Activated CD8-positive, alpha-beta memory T cell treated with anti-CD3 and anti-CD28 coated beads, Interleukin-2, amount 50 U/mL, for 48 hours (primary cell): ENCODE data around the gene RNF186.
"Not testable (repeated sequence)": the region's sequence is repeated elsewhere in the genome, so short reads cannot be mapped to it uniquely, and the experiment has no call there.

Experiments
- DNase-seq: peaks from one replicate; pipeline ENCODE4 v3.0.0-alpha.2; 2020

RNF186 gene

DNA sequence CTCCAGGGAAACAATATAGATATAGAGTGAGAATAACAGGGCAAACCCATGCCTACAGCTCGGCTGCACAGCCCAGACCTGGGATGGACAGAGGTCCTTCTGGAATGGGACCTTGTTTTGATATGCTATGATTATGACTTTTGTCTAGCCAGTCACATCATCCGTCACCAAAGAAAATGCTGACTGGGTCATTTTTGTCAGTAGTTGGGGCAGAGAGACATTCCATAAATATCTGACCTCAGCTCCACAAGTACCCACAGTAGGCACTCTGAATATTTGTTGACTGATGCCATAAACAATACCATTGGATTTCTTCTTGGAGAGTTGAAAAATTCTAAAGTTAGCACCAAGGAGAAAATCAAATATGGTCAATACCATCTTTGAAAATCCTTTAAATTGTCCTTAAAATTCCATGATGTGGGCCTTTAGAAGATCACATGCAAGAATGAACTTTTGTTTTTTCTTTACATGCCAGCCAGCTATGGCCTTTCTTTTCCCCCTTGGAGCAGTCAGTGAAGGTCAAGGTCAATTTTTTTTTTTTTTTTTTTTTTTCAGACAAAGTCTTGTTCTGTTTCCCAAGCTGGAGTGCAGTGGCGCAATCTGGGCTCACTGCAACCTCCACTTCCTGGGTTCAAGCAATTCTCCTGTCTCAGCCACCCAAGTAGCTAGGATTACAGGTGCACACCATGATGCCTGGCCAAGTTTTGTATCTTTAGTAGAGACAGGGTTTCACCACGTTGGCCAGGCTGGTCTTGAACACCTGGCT is 22.7 kb downstream of the RNF186 start:
- no peak for DNase-seq

DNA sequence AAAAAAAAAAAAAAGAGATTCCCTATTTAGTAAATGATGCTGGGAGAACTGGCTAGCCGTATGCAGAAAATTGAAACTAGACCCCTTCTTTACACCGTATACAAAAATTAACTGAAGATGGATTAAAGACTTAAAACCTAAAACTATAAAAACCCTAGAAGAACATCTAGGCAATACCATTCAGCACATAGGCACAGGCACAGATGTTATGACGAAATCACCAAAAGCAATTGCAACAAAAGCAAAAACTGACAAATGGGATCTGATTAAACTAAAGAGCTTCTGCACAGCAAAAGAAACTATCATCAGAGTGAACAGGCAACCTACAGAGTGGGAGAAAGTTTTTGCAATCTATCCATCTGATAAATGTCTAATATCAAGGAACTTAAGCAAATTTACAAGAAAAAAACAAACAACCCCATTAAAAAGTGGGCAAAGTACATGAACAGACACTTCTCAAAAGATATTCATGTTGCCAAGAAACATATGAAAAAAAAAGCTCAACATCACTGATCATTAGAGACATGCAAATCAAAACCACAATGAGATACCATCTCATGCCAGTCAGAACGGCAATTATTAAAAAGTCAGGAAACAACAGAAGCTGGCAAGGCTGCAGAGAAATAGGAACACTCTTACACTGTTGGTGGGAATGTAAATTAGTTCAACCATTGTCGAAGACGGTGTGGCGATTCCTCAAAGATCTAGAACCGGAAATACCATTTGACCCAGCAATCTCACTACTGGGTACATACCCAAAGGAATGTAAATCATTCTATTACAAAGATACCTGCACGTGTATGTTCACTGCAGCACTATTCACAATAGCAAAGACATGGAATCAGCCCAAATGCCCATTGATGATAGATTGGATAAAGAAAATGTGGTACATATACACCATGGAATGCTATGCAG is 24.8 kb downstream of the RNF186 start:
- not testable (repeated sequence) for DNase-seq

DNA sequence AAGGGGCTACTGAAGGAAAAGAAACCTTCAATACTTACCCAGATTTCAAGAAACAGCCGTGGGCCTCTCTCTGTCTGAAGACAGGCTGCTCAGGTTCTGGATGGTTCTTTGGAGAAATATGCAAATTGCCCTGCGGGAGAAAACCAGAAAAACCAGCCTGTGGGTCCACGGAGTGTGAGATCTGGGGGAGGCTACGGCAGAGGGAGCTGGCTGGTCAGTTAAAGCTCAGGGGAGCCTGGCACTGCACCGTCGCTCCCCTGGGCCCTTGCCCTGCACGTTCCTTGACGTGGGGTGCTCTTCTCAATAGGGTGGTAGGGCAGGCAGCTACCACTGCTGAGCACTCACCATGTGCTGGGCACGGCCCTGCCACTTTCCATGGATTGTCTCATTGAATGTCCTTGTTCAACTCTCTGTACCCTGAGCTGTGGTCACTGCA is 28.1 kb downstream of the RNF186 start:
- DNase-seq, result no peak

DNA sequence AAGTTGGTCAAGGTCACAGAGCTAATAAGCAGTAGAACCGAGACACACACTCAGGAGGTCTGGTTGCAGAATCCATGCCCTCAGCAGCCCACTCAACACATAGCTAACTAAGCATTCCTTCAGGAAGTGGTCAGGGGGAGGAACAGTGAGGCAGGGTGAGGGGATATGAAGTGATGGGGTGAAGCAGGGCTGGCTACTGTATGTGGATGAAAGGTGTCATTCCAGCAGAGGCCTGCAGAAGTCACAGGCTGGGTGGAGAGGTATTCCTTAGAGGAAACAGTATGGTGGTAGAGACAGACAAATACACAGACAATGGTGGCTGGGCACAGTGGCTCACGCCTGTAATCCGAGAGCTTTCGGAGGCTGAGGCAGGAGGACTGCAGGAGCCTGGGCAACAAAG is 29.4 kb downstream of the RNF186 start:
- no peak for DNase-seq

DNA sequence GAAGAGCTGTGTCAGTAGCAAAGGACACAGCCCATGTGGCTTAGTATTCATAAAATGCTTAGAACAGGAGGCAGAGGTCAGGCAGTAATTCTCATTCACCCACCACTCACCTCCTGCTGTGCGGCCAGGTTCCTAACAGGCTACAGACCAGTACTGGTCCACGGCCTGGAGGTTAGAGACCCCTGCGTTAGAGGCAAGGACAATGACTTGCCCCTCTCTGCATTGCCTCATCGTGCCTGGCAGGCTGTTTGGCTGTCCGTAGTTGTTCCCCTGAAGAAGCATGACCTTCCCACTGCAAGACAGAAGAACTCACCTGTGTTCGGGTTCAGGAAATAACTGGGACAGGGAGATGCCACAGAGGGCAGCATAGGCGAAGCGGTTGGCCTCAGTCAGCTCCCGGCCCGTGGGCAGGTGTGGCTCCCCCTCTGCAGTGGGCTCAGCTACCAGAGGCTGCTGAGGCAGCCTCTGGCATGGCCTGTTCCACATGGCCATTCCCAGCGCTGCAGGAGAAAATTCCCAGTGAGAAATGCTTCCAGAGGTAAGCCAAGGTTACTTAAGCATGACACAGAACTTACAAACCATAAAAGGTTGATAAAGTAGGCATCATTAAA is 34.7 kb downstream of the RNF186 start:
- no peak for DNase-seq

DNA sequence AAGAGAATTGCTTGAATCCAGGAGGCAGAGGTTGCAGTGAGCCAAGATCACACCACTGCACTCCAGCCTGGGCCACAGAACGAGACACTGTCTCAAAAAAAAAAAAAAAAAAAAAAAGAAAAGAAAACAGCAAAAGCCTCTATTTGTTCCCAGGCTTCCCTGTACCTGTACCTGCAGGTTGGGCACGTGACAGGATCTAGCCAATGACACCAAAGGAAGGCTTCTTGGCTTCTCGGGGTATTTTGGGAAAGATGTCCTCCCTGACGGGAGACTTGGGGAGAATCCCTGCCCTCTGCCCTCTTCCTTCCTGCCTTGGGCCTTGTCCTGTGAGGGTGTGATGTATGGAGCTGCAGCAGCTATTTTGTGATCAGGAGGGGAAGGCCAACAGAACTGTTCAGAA is 38.1 kb downstream of the RNF186 start:
- DNase-seq, result no peak

DNA sequence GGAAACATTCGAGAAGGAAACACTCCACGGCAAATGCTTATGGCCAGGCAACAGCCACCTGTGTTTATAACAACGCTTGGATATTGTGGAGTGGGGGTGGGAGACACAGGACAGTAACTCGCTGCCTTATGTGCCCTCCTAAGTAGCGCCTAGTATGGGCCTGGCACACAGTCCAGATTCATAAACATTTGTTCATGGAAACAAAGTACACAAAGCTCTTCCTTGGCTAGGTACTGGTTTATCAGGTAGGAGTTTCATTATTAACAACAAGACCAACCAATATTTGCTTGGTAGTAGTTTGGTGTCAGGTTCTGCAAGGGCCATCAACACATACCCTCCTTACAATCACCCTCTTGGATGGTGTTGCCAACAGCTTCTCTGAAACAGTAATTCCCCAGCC is 38.8 kb downstream of the RNF186 start:
- no peak for DNase-seq

DNA sequence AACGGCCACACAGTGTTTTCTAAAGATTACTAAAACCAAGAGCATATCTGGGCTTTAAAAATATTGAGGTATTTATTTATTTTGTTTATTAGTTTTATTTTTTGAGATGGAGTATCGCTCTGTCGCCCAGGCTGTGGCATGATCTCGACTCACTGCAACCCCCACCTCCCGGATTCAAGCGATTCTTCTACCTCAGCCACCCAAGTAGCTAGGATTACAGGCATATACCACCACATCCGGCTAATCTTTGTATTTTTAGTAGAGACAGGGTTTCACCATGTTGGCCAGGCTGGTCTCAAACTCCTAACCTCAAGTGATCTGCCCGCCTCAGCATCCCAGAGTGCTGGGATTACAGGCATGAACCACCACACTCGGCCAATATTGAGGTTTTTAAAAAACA is 39.3 kb downstream of the RNF186 start:
- no peak for DNase-seq

DNA sequence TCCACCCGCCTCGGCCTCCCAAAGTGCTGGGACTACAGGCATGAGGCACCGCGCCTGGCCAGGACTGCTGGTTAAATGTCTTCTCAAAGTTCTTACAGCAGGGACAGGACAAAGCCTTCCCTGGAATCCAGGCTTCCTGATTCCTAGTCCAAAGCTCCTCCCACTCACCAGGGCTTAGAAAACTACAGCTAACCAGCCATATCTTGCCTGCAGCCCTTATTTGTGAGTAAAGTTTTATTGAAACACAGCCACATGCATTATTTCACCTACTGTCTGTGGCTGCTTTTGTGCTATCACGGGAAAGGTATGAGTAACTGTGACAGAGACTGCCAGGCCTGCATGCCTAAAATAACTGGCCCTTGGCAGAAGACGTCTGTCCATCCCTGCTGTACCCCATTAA is 39.8 kb downstream of the RNF186 start:
- DNase-seq, result no peak

DNA sequence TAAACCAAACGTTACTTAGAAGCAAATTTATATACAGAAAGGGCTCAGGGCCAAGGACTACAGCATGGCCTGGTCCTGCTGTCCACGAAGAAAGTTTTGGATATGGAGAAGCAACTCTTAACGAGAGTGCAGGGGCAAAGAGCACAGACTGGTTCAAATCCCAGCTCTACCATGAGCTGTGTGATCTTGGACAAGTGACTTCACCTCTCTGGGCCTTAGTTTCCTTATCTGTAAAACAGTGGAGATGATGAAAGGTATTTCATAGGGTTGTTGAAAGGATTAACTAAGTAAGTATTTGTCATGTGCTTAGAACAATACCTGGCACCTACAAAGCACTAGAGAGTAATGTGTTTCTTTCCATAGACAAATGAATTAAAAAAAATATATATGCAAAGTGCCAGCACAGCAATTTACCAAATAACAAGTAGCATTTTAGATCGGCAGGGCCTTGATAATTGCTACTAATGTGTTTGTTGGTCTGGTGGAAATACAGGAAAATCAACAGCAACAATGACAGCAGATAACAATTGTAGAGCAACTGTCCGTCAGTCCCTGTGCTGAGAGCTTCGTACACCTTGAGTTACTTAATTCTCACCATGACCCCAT is 40.8 kb downstream of the RNF186 start:
- DNase-seq, result no peak

DNA sequence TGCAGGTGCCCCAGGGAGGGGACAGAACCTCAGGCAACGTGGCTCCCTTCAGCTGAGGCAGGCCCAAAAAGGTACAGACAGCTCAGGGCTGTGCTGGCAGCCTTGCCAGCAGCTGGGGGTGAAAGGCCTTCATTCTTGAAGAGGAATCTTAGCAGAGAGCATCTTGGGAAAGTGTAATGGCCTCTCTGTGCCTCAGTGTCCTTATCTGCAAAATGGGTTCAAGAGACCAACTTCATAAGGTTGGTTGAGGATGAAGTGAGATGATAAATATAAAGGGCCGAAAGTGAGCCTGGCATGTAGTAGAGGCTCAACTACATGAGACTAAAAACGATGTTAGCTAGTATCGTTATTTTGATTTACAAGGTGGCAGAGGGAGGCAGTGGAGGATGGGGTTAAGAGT is 41.6 kb downstream of the RNF186 start:
- no peak for DNase-seq

DNA sequence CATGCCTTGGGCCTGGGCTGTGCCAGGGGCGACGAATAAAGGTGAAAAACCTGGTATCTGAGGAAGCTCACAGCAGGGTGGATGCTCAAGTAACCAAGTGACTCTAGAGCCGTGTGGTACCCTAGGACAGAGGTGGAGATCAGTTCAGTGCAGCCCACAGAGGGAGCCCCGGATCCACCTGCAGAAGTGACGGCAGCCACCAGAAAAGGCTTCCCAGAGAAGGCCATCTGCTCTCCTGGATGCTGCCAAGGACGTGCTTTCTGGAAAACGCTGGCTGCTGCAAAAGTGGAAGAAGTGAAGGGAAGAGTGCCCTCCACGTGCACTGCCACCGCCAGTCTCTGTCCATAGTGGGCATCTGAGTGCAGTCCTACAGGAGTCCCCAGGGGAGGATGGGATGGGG is 43.0 kb downstream of the RNF186 start:
- DNase-seq, result no peak

DNA sequence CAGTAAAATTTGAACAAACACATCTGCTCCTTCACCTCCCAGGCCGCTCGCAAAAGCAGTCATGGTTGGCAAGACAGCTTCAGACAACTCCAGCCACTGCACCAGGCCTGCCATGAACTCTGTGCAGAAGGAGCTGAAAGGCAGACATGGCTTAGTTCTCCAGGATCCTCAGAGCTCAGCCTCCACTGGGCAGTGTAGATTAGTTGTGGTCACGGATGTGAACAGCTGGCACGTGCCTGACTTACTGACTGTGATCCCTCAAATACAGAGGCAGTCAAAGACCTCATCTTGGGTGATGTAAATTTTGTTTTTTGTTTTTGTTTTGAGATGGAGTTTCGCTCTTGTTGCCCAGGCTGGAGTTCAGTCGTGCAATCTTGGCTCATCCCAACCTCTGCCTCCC is 43.7 kb downstream of the RNF186 start:
- no peak for DNase-seq

DNA sequence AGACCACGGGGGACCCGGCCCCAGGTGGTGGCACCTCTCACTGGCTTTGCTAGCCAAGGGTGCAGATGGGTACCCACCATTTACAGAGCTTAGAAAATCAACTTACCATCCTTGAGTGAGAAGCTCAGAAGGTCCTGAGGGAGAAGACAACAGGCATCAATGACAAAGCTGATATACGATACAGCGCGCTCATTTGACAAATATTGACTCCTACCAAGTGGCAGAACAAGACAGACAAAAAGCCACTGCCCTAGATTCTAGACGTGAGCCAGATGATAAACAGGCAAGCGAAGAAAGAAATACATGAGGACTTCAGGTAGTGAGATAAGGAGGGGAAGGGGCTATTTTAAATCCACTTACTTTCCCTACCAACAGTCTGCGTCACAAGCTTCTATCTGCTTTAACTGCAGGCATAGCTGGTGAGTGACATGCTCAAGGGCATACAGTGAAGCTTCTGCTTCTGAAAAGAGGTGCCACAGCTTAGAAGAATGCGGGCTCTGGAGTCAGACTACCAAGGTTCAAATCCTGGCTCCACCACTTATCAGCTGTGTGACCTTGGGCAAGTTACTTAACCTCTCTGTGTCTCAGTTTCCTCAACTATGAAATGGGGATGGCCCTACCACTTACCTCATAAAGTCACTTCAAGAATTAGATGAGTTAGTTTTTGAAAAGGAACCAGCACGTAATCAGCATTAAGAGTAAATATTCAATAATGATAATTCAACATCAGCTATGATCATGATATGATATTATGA is 44.5 kb downstream of the RNF186 start:
- DNase-seq, result no peak

DNA sequence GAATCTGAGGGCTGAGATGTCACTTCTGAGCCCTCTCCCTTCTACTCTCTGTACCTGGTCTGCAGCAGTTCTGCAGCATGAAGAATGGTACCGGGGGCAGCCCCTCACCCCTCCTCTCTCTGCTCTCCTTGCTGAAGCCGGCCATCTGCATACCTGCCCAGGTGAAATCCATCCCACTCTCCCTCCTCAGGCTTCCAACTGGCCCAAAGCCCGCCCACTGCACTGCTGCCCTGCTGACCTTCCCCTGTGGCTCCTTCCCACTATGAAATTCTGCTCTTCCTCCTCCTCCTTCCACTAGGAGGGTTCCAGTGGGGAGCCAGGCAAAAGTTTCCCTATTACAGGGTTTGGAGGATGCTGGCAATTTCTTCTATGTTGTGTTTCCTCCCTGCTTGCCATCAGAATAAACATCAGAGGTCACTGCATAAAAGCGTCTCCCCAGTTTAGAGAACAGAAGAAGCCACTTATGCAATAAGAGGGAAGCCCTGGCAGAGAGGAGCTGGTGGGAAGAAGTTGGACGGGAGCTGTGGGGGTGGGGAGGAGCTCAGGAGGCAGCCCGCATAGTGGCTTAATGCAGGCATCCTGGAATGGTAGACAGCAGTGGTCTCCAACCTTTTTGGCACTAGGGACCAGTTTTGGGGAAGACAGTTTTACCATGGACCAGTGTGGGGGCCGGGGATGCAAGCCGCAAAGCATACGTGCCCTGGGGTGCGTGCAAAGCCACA is 45.7 kb downstream of the RNF186 start:
- no peak for DNase-seq

DNA sequence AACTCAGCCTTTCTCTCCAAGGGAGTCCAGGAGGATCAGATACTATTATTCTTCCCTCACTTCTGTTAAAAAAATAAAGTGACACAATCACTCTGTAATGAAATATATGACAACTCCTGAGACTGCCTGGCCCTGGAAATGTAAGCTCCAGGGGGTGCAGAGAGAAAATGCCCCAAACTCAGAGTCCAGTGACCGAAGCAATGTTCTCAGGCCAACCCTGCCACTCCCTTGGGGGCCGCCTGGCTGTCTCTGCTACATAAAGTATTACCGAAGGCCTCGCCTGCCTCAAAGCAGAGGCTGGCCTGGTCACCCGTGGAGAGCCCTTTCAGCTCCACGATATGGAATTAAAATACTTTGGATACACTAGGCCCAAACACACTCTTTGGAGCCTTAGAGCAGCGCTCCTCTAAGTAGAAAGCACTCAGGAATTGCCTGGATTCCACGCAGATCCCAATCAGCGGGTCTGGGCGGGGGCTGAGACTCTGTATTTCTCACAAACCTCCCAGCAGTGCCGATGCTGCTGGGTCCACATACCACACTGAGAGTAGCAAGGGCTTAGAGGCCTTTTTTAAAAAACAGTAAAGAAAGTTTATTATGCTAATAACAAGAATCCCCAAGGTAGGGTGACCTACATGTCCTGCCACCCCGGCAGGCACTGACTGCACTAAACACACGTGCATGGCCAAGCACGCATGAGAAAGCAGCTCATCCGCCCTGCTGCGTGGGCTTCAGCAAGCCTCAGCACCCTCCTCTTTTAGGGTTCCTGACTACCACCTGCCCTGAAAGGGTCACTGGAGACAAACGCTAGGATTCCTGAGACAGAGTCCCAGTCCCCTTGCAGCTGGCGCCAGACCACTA is 46.5 kb downstream of the RNF186 start:
- no peak for DNase-seq

DNA sequence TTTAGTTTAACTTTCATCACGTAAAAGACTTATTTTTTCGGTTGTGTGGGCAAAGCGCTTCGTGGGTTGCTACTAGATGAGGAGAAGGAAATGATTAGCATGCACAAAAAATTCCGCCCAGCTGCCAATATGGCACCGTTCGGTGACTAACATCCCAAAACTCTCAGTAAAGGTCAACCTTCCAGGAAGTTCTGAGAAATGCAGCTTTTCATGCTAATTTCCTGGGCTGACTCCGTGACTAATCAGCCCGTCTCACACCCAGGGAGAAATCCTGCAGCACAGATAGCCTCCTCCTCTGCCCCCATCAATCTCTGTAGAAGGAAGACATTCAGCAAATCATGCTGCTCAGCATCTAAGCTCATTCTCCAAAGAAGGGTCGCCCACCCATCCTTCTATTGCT is 49.5 kb downstream of the RNF186 start:
- no peak for DNase-seq

DNA sequence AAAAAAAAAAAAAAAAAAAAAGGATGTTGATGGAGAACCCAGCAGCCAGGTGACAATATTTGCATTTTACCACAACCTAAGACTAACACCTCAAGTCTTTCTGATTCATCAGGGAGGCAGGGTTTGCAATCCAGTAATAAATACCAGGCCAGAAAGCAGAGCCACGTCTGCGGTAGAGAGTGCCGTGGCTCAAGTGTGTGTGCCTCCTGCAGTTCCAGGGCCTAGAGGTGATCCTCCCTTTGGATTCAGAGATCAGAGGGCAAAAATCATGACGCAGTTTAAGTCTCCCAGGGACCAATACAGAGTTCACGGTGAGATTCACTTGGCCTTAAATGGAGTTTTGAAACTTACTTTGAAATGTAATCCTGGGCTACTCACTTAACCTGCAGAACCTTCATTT is 50.2 kb downstream of the RNF186 start:
- no peak for DNase-seq
